ENCODE measurements around the gene ZNF407.

ZNF407 gene

DNA sequence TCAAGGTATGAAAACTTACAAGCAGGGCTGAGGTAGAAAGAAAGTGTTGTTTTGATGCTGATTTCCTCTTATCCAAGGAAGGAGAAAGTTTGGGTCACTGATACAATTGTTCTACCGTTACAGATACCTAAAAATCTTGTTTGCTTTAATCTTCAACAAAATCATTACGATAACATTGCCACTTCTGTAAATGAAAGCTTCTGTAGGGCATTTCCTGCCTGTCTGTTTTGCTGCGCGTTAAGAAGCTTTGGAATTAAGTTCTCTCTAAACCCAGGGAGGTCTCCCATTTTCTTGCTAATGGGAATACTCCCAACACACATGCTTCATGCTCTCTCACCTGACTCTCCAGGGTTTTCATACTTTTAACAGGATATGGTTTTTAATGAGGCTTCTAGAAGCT, 352.8 kb downstream of the ZNF407 start (continued):
- TF ChIP-seq ZNF549 (tag by site-specific recombination; IDR thresholded peaks at IDR 0.05) = no peak

DNA sequence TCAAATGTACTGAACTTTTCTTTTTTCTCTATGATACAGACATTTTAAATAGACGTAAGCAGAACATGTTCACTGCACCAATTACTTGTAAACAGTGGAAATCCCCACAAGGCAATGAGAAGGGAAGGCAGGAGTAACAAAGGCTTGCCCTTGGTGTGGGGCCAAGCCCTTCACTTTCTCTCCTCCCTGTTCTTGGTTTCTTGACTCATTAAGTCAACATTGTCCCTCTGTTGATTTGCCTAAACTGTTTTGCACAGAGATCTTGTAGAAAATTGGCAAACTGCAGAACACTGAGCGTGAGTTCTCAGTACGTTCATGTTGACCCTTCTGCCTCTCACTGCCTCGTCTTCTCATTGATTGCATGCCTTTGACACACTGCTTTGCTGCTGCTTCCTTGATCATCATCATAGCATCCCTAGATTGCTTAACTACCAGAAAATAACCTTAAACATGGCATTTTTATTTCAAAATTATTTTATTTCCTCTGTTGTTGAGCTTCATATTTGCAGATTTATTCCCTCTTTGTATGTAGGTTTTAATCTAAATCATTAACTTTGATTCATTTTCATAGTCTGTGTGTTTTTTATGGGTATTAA, 353.6 kb downstream of the ZNF407 start:
- Histone ChIP-seq H3K36me3 (ENCODE audit: control insufficient read depth in 2 of 2, insufficient read depth in 1 of 2, low read length in 2 of 2) (no peaks in the 10 kb centered on the region), H3K27ac (ENCODE audit: extremely low read depth, low read depth, low read length) (no peak overlapping the region), H3K9me3 (ENCODE audit: control insufficient read depth, insufficient read depth, low read depth, low read length) (no peaks in the 10 kb centered on the region), H3K4me1 (ENCODE audit: control insufficient read depth, insufficient read depth, low read length) (0 out of 2 replicates have a peak, but pooled peaks cover 2% of the 10 kb centered on the region), H3K4me3 (ENCODE audit: low read depth, low read length) (no peak overlapping the region)
- ChIA-PET POLR2A (no interaction called here), CTCF (no interaction called here)
- TF ChIP-seq ZNF701 (tag by site-specific recombination; IDR thresholded peaks at IDR 0.05) (no peak), ZNF18 (tag by site-specific recombination; IDR thresholded peaks at IDR 0.05) (no peak), ZFHX2 (tag by site-specific recombination; conservative IDR thresholded peaks at IDR 0.05) (no peak), ZNF24 (tag by site-specific recombination; IDR thresholded peaks at IDR 0.05) (no peak), ZFP41 (tag by site-specific recombination; IDR thresholded peaks at IDR 0.05; ENCODE audit: borderline replicate concordance) (no peak), ZNF561 (tag by site-specific recombination; IDR thresholded peaks at IDR 0.05; ENCODE audit: borderline replicate concordance) (no peak), ZNF610 (tag by site-specific recombination; IDR thresholded peaks at IDR 0.05; ENCODE audit: borderline replicate concordance) (no peak), ZNF274 (IDR thresholded peaks at IDR 0.05; ENCODE audit: low read length) (no peak), ZNF274 (tag by site-specific recombination; IDR thresholded peaks at IDR 0.05; ENCODE audit: borderline replicate concordance) (no peak), ZNF585B (tag by site-specific recombination; IDR thresholded peaks at IDR 0.05) (no peak), ZNF223 (tag by site-specific recombination; IDR thresholded peaks at IDR 0.05) (no peak), ZNF791 (tag by site-specific recombination; IDR thresholded peaks at IDR 0.05) (no peak), ZNF114 (tag by site-specific recombination; IDR thresholded peaks at IDR 0.05) (no peak), ZBTB6 (tag by site-specific recombination; IDR thresholded peaks at IDR 0.05) (no peak), ZBTB17 (tag by site-specific recombination; IDR thresholded peaks at IDR 0.05) (no peak)
- TF ChIP-seq, protein P1, sequence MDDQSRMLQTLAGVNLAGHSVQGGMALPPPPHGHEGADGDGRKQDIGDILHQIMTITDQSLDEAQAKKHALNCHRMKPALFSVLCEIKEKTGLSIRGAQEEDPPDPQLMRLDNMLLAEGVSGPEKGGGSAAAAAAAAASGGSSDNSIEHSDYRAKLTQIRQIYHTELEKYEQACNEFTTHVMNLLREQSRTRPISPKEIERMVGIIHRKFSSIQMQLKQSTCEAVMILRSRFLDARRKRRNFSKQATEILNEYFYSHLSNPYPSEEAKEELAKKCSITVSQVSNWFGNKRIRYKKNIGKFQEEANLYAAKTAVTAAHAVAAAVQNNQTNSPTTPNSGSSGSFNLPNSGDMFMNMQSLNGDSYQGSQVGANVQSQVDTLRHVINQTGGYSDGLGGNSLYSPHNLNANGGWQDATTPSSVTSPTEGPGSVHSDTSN (CRISPR knock-in tag; IDR thresholded peaks at IDR 0.05) = no peak
- TF ChIP-seq, protein P2, sequence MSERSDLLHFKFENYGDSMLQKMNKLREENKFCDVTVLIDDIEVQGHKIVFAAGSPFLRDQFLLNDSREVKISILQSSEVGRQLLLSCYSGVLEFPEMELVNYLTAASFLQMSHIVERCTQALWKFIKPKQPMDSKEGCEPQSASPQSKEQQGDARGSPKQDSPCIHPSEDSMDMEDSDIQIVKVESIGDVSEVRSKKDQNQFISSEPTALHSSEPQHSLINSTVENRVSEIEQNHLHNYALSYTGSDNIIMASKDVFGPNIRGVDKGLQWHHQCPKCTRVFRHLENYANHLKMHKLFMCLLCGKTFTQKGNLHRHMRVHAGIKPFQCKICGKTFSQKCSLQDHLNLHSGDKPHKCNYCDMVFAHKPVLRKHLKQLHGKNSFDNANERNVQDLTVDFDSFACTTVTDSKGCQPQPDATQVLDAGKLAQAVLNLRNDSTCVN (tag by site-specific recombination; optimal IDR thresholded peaks at IDR 0.05) = no peak
- TF ChIP-seq, protein P3, sequence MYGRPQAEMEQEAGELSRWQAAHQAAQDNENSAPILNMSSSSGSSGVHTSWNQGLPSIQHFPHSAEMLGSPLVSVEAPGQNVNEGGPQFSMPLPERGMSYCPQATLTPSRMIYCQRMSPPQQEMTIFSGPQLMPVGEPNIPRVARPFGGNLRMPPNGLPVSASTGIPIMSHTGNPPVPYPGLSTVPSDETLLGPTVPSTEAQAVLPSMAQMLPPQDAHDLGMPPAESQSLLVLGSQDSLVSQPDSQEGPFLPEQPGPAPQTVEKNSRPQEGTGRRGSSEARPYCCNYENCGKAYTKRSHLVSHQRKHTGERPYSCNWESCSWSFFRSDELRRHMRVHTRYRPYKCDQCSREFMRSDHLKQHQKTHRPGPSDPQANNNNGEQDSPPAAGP (tag by site-specific recombination; IDR thresholded peaks at IDR 0.05) = no peak
- TF ChIP-seq, protein P4, sequence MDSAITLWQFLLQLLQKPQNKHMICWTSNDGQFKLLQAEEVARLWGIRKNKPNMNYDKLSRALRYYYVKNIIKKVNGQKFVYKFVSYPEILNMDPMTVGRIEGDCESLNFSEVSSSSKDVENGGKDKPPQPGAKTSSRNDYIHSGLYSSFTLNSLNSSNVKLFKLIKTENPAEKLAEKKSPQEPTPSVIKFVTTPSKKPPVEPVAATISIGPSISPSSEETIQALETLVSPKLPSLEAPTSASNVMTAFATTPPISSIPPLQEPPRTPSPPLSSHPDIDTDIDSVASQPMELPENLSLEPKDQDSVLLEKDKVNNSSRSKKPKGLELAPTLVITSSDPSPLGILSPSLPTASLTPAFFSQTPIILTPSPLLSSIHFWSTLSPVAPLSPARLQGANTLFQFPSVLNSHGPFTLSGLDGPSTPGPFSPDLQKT (IDR thresholded peaks at IDR 0.05; ENCODE audit: borderline replicate concordance, low read depth, low read length) = no peak
- TF ChIP-seq, protein P5, sequence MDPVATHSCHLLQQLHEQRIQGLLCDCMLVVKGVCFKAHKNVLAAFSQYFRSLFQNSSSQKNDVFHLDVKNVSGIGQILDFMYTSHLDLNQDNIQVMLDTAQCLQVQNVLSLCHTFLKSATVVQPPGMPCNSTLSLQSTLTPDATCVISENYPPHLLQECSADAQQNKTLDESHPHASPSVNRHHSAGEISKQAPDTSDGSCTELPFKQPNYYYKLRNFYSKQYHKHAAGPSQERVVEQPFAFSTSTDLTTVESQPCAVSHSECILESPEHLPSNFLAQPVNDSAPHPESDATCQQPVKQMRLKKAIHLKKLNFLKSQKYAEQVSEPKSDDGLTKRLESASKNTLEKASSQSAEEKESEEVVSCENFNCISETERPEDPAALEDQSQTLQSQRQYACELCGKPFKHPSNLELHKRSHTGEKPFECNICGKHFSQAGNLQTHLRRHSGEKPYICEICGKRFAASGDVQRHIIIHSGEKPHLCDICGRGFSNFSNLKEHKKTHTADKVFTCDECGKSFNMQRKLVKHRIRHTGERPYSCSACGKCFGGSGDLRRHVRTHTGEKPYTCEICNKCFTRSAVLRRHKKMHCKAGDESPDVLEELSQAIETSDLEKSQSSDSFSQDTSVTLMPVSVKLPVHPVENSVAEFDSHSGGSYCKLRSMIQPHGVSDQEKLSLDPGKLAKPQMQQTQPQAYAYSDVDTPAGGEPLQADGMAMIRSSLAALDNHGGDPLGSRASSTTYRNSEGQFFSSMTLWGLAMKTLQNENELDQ (tag by site-specific recombination; IDR thresholded peaks at IDR 0.05; ENCODE audit: low read depth) = no peak

Measured in HEK293 (cell line).